MM.1S (cell line): ENCODE results near the gene HGFAC.

Experiments used
- EZH2 ChIP-seq: fragments of 300-600 bp; sonication (generic); optimal IDR thresholded peaks from 2 replicates; pipeline ENCODE3; 2017; ENCODE audit warnings: low read depth, mild to moderate bottlenecking, antibody characterized with exemption, low read length, mixed read lengths
- EZH2phosphoT487 ChIP-seq: fragments of 300-600 bp; sonication (generic); IDR thresholded peaks from 2 replicates; pipeline ENCODE4 v1.6.1; 2018; ENCODE audit warnings: antibody characterized with exemption, low read length
- TF ChIP-seq, protein P1 (sequence below): fragments of 300-600 bp; sonication (generic); IDR thresholded peaks from 2 replicates; pipeline ENCODE4 v1.5.1; 2016; ENCODE audit warnings: antibody characterized with exemption, low read length, mixed read lengths

DNA sequence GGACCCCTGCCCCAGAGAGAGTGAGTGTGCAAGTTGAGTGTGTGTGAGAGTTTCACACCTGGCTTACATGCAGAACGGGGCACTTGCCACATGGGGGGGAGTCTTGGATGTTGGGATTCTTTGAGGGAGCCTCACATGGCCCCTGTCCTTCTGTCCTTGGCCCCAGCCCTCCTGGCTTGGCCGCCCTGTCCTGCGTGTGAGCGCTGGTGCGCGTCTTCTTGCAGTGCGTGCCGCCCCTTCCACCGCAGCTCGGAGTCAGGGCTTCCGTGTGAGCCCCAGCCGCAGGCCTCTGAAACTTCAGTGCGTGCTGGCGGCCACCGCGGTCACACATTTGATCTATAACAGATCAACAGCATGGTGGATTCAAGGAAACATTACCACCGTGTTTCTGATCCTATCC is 30.1 kb upstream of the HGFAC start:
- TF ChIP-seq, protein P1, sequence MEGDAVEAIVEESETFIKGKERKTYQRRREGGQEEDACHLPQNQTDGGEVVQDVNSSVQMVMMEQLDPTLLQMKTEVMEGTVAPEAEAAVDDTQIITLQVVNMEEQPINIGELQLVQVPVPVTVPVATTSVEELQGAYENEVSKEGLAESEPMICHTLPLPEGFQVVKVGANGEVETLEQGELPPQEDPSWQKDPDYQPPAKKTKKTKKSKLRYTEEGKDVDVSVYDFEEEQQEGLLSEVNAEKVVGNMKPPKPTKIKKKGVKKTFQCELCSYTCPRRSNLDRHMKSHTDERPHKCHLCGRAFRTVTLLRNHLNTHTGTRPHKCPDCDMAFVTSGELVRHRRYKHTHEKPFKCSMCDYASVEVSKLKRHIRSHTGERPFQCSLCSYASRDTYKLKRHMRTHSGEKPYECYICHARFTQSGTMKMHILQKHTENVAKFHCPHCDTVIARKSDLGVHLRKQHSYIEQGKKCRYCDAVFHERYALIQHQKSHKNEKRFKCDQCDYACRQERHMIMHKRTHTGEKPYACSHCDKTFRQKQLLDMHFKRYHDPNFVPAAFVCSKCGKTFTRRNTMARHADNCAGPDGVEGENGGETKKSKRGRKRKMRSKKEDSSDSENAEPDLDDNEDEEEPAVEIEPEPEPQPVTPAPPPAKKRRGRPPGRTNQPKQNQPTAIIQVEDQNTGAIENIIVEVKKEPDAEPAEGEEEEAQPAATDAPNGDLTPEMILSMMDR: no peak
- TF ChIP-seq EZH2phosphoT487 (no peak), EZH2 (no peak)
